Subcutaneous adipose tissue (tissue), 4 donors: Measurements from ENCODE around the gene SIGLEC10. TPM values are rescaled to one million over a fixed set of nuclear protein-coding genes. Genes with fewer than 3 reads are reported as not detected.

ENCODE experiments used
- small RNA-seq: library from RNA; depleted of rRNA; stranded (forward); fragments of <200 nt; gene quantifications from one replicate; pipeline ENCODE3, GENCODE V24; 2016
- total RNA-seq, 4 donors: library from RNA; depleted of rRNA; stranded (reverse); fragments of >200 nt; gene quantifications; one replicate each; pipeline ENCODE4 v1.1.0, GENCODE V29; 2016
- TF ChIP-seq, protein P1 (sequence below): fragments of 450-650 bp; IDR thresholded peaks from one replicate; pipeline ENCODE4 v1.5.1; 2016; ENCODE audit warnings: low read depth, mild to moderate bottlenecking, control low read depth, antibody characterized with exemption, moderate library complexity

SIGLEC10 gene
- total RNA-seq, 4 donors from 2014 or later, result 0.66 to 1.8 (median 1.7) TPM; not detected in 1

DNA sequence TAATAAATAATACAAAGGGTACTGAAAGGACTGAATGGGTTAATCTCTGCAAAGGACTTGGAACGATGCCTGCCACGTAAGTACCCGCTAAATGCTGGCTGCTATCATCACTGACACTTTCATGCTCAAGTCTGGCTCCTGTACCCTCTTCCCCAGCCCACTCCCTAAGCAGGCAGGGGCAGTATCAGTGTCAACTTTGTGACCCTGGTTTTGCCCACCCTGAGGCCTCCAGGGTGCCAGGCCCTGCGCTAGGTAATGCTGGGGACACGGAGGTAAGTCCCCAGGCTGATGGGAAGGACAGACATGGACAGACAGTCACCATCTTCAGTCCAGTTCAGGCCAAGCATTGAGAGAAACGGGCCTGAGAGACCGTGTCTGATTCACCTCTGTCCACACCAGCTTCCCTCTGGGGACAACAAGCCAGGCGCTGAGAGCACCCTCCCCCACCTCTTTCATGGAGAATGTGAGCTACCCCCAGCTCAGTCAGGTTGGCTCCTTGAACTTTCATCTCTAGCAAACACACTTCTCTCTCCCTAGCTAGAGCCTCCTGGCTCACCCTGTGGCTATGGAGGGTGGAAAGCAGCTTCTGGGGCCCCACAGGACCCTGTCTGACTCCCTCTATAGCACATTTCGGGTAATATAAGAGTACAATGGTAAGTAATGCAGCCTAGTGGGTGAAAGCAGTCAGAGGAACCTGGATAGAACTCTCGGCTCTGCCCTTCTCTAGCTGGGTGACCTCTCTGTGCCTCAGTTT is 52.1 kb downstream of the SIGLEC10 start:
- TF ChIP-seq, protein P1, sequence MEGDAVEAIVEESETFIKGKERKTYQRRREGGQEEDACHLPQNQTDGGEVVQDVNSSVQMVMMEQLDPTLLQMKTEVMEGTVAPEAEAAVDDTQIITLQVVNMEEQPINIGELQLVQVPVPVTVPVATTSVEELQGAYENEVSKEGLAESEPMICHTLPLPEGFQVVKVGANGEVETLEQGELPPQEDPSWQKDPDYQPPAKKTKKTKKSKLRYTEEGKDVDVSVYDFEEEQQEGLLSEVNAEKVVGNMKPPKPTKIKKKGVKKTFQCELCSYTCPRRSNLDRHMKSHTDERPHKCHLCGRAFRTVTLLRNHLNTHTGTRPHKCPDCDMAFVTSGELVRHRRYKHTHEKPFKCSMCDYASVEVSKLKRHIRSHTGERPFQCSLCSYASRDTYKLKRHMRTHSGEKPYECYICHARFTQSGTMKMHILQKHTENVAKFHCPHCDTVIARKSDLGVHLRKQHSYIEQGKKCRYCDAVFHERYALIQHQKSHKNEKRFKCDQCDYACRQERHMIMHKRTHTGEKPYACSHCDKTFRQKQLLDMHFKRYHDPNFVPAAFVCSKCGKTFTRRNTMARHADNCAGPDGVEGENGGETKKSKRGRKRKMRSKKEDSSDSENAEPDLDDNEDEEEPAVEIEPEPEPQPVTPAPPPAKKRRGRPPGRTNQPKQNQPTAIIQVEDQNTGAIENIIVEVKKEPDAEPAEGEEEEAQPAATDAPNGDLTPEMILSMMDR, result no peak

DNA sequence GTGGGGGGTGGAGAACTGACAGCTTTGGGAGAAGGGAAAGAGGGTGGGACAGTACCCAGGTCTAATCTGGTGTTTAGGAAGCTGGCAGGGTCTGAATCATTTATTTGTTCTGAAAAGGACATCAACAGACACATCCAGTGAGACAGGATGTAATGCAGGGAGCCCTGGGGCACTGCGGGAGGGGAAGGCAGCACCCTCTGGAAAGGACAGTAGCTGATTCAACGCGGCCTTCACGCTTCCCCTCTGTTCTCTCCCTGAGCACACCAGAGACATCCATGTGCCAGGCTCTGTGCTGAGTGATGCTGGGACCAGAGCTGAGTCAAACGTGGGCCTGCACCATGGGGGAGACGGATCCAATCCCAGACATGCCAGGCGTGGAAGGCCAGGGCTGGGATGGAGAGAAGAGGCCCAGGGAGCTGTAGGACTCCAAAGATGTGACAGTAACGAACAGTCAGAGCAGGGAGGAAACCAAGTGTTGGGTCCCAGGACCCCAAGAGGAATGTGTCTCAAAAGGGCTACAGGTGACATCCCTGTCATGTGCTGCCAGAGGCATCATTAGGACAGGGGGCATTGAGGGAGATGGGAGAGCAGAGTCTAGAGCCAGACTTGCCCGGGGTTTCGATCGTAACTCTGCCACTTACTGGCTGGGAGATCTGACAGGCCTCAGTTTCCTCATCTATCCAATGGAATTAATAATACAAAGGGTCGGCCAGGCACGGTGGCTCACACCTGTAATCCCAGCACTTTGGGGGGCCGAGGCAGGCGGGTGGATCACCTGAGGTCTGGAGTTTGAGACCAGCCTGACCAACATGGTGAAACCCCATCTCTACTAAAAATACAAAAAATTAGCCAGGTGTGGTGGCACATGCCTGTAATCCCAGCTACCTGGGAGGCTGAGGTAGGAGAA is 53.0 kb downstream of the SIGLEC10 start:
- TF ChIP-seq, protein P1, result no peak

DNA sequence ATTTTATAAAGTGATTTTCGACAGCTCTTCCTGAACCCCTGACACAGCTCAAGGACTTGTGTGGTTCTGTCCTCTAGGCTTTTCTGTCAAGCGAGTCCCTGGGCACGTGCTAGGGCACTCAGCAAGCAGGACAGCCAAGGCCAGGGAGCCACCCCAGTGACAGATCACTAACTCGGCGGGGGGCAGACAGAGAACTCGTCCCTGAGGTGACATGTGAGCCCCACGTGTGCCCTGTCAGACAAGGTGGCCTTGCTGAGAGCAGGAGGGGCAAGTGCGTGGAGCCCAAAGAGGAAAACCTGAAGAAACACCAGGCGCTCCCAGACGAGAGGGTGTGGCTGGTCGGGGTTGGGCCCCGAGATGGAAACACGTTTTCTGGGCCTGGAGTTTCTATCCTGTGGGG is 56.2 kb downstream of the SIGLEC10 start:
- TF ChIP-seq, protein P1, result no peak

Small RNA genes lying within 50 kb of the gene (small RNA-seq; reads per million reads assigned to genes)
- gene AC020914.5, result not detected

Other genes starting within 250 kb of the SIGLEC10 start
- 10 to 100 TPM in 3 of 4 donors, 1 to 10 TPM in 1; 4.7 to 32.1 (median 13.0) TPM for gene CD33, start 192.6 kb downstream of the SIGLEC10 start, total RNA-seq
- gene SIGLECL1, start 166.6 kb downstream of the SIGLEC10 start, total RNA-seq, result not detected
- gene IGLON5, start 106.0 kb downstream of the SIGLEC10 start, total RNA-seq, result under 1 TPM in 3 of 4 donors, not detected in 1; 0.17 to 0.82 (median 0.22) TPM
- gene VSIG10L, start 75.5 kb downstream of the SIGLEC10 start, total RNA-seq, result 1 to 10 TPM in 1 of 4 donors, under 1 TPM in 3; 0.44 to 1.4 (median 0.61) TPM
- 100 to 1,000 TPM; 116 to 444 (median 155) TPM for gene ETFB, start 51.3 kb downstream of the SIGLEC10 start, total RNA-seq
- not detected for gene CLDND2, start 48.6 kb downstream of the SIGLEC10 start, total RNA-seq
- 1 to 10 TPM; 1.6 to 3.7 (median 2.7) TPM for gene NKG7, start 45.0 kb downstream of the SIGLEC10 start, total RNA-seq
- gene LIM2, start 29.7 kb downstream of the SIGLEC10 start, total RNA-seq, result not detected
- not detected for gene C19orf84, start 27.1 kb downstream of the SIGLEC10 start, total RNA-seq
- gene SIGLEC8, start 40.8 kb upstream of the SIGLEC10 start, total RNA-seq, result under 1 TPM; 0.17 to 0.94 (median 0.38) TPM
- not detected for gene CEACAM18, start 60.9 kb upstream of the SIGLEC10 start, total RNA-seq
- not detected for gene SIGLEC12, start 84.2 kb upstream of the SIGLEC10 start, total RNA-seq
- gene SIGLEC6, start 114.0 kb upstream of the SIGLEC10 start, total RNA-seq, result 1 to 10 TPM in 3 of 4 donors, not detected in 1; 1.5 to 2.9 (median 2.5) TPM
- gene ZNF175, start 153.6 kb upstream of the SIGLEC10 start, total RNA-seq, result 10 to 100 TPM in 1 of 4 donors, 1 to 10 TPM in 3; 5.3 to 10.1 (median 7.1) TPM
- gene SIGLEC5, start 212.8 kb upstream of the SIGLEC10 start, total RNA-seq, result 1 to 10 TPM in 3 of 4 donors, not detected in 1; 1.3 to 3.0 (median 2.5) TPM
- 1 to 10 TPM in 2 of 4 donors, under 1 TPM in 1, not detected in 1; 0.98 to 4.6 (median 3.4) TPM for gene SIGLEC14, start 229.2 kb upstream of the SIGLEC10 start, total RNA-seq